GM21447 (cell line): Measurements from ENCODE around the gene NAGS.
"Not testable (repeated sequence)": the region's sequence is repeated elsewhere in the genome, so short reads cannot be mapped to it uniquely, and the experiment has no call there.

Source experiments
- ATAC-seq: cut with Tn5 transposase; IDR thresholded peaks from one replicate; pipeline ENCODE4 v1.9.1; 2021; ENCODE audit not compliant: unreplicated experiment

Gene NAGS

GRCh38 chr17:43983515-43984411 lies 20.7 kb upstream of the NAGS start:
- ATAC-seq = no peak

- ATAC-seq = no peak
These were observed 19.9 kb upstream of the NAGS start for GRCh38 chr17:43984521-43984920.

- ATAC-seq = no peak
These were observed 18.0 kb upstream of the NAGS start for GRCh38 chr17:43986225-43986981.

DNA sequence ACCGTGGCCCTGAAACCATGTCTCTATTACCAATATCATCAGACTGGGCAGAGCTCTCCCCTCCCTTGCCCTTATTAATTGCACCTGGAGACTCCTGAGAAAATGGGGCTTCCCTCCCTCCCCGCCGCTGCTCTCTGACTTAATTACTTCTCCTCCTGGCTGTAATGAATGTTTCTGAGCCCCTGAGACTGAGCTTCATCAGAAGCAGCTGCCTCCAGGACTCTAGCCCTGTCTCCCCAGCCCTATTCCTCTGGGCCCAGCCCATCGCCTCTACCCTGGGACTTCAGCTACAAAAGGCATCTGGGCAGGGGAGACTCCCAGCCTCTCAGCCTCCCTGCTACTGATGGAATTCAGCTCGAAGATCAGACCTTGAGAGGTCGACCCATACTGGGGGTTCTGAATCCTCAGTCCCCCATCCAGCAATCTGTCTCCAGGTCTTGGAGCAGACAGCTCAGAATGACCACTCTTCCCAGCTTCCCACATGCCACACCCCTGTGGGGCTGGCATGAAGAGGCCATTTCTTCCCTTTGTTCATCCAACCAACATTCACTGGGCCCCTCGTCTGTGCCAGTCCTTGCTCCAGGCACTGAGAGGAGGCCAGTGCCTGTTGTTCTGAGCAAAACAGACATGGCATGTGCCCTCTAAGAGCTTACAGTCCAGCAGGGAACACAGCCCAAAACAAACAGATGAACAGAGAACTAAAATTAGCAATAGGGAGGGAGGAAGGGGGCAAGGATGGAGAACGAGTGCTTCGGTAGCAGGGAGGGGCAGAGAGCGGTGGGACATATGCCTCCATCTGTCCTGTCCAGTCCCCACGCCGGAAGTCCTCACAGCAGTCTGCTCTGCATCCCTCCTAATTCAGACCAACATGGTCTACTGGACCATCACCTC lies 17.0 kb upstream of the NAGS start:
- ATAC-seq = no peak

GRCh38 chr17:43988301-43988700 lies 16.1 kb upstream of the NAGS start:
- no peak for ATAC-seq

- ATAC-seq = no peak
These were observed 11.8 kb upstream of the NAGS start for GRCh38 chr17:43992641-43993040.

DNA sequence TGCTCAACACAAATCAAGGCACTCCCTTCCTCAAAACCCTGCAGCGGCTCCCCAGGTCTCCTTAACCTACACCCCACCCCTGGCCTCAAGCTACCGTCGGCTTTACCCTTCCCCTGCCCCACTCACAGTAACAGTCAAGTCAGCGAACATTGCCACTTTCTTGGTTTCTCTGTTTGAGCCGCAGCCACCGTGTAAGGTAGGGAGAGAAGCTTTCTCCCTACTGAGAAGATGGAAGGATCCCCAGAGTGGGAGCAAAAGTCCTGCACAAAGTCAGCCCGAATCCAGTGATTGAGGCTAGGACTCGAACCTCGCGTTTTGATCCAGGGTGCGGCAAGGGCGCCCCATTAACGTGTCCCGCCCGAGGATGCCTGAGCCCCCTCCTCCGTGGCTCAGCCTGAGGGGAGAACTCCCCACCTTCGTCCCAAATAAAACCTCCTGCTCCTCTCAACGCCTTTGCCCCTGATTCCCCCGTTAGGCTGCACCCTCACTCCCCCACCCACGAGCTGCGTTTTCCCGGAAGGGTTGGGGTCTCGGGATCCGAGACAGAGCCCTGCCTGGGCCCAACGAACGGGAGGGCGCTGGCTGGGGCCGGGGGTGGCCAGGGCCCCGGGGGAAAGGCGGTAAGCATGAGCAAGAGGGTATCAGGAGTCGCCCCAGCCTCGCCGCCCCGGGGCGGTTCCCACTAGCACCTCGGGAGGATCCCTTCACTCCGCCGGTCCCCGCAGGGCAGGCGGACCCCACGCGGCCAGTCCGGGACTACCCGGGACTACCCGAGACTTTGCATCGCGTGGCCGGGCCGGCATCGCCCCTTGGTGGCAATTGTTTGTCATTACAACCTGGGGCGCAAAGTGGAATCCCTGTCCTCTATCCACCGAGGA lies 9.9 kb upstream of the NAGS start:
- ATAC-seq = no peak

DNA sequence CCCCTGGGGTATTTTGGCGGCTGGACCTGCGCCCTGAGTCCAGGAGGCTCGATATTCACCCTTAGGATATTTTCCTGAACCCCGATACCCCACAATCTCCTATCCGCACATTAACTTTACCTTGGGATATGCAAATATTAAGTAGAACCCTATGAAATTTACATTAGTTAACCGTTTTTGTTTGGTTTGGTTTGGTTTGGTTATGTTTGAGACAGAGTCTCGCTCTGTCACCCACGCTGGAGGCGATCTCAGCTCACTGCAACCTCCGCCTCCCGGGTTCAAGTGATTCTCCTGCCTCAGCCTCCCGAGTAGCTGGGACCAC lies 9.3 kb upstream of the NAGS start:
- ATAC-seq = no peak

- ATAC-seq = not testable (repeated sequence)
These were observed 7.2 kb upstream of the NAGS start for GRCh38 chr17:43997180-43997579.

- no peak for ATAC-seq
These were observed 5.9 kb upstream of the NAGS start for GRCh38 chr17:43998552-43998951.

DNA sequence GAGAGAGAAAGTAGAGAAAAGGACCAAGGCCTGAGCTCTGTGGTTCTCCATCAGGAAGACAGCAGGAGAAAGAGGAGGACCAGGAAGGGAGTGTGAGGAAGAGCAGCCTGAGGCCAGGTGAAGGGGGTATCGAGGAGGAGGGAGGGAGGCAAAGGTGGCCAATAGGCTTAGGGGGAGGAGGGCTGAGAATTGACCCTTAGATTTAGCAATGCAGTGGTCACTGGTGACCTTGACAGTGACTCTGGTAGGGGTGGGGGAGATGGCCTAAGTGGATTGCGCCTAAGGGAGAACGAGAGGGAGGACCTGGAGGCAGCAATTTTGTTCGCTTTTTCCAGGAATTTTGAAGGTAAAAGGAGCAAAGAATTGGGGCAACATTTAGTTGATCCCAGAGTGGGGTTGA lies 5.4 kb upstream of the NAGS start:
- ATAC-seq = no peak

DNA sequence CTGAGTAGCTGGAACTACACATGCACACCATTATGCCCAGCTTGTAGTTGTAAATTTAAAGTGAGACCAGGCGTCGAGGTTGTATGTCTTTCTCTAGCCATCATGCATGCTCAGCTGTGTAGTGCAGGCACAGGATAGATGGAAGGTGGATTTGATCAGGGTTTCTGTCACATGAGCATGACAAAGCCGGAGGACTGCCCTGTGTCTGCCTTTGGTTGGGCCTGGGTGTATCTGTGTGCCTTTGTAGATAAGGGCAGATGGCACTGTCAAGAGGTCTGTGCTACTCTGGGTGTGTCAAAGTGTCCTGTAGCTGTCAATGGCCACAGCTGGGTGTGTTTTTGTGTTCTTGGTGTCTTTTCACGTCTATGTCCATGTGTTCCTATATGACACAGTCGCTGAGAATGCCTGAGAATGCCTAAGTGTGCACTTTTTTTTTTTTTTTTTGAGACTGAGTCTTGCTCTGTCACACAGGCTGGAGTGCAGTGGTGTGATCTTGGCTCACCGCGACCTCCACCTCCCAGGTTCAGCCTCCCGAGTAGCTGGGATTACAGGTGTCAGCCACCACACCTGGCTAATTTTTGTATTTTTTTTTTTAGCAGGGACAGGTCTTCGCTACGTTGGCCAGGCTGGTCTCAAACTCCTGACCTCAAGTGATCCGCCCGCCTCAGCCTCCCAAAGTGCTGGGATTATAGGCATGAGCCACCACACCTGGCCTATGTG lies 4.1 kb upstream of the NAGS start:
- no peak for ATAC-seq

DNA sequence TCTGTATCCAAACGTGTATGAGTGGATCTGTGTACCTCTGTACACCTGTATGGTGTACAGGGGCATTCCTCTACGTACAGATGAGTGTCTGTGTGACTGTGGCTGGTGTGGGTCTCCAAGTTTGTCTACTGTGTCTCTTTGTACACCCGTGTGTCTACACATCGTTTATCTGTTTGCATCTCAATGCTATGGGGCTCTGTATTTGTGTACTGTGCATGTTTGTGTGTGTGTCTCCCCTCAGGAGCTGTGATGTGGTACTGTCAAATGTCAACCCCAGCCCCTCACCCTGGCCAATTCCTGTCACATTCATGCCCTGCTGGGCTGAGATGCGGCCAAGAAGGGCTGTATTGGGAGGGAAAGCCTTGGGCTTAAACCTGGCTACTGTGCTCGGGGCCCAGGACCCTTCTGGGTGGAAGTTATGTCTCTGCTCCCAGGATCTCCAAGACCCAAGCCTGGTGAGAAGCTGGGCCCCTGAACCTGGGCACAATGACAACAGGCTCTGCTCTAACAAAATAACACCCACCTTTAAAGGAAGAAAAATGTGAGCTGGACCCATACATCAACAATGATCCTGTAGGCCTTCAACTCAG lies 3.5 kb upstream of the NAGS start:
- no peak for ATAC-seq

DNA sequence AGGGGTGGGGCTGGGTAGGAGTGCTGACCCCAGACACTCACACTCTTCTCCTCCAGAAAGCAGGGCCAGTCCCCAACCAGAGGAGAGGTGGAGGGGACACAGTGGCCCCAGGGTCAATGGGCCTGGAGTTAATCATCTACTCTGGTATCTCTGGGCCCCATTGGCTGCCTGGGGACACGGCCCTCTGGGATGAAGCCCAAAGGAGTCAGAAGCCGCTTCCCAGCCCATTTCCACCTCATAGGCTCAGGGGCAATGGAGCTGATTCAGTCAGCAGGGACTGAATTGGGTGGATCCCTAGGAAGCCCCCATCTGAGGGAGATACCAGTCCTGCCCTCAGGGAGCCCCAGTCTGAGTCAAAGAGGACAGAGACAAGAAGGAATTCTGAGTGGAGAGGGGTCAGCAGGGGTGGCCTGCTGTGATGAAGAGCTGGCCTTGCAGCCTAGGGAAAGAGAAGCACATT lies 2.9 kb upstream of the NAGS start:
- no peak for ATAC-seq

- ATAC-seq = no peak
These were observed 2.1 kb upstream of the NAGS start for GRCh38 chr17:44002141-44002848.

- no peak for ATAC-seq
These were observed 522 bp downstream of the NAGS start for GRCh38 chr17:44004761-44005526.

DNA sequence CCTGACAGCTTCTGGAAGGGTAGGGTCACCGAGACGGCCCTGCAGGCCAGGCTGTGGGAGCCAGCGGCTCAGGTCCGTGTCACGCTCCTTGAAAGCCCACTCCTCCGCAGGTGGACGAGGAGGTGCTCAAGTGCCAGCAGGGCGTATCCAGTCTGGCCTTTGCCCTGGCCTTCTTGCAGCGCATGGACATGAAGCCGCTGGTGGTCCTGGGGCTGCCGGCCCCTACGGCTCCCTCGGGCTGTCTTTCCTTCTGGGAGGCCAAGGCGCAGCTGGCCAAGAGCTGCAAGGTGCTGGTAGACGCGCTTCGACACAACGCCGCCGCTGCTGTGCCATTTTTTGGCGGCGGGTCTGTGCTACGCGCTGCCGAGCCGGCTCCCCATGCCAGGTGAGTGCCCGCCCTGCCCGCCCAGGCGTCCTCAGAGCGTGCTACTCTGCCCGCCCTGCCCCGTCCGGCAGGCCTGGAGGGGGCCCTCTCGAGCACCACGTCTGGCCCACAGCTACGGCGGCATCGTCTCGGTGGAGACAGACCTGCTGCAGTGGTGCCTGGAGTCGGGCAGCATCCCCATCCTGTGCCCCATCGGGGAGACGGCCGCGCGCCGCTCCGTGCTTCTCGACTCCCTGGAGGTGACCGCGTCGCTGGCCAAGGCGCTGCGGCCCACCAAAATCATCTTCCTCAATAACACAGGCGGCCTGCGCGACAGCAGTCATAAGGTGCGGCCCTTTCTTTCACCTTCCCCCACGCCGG lies 1.3 kb downstream of the NAGS start:
- no peak for ATAC-seq
